GM12892 (cell line): ENCODE data around the gene TBC1D22A.

ENCODE experiments used
- POLR2A ChIP-seq: IDR thresholded peaks from 2 replicates; pipeline ENCODE4 v1.6.1; 2011; ENCODE audit warnings: low read depth, low read length, control low read depth
- POLR2AphosphoS5 ChIP-seq: IDR thresholded peaks from 2 replicates; pipeline ENCODE4 v1.6.1; 2011; ENCODE audit warnings: low read depth, low read length, control low read depth
- TAF1 ChIP-seq: IDR thresholded peaks from 2 replicates; pipeline ENCODE4 v1.6.1; 2011; ENCODE audit warnings: low read depth, mild to moderate bottlenecking, control low read depth, low read length, borderline replicate concordance

GRCh38 chr22:46953968-46954765, 191.7 kb downstream of the TBC1D22A start:
- TF ChIP-seq POLR2AphosphoS5 (no peak), POLR2A (no peak), TAF1 (no peak)
